ENCODE measurements around the gene CYSTM1. TPM values are rescaled to one million over a fixed set of nuclear protein-coding genes. Genes with fewer than 3 reads are reported as not detected.

Gene CYSTM1
- total and polyA plus RNA-seq, 3 experiments from 2014 or later: 11.1 to 17.3 (median 13.9) TPM

DNA sequence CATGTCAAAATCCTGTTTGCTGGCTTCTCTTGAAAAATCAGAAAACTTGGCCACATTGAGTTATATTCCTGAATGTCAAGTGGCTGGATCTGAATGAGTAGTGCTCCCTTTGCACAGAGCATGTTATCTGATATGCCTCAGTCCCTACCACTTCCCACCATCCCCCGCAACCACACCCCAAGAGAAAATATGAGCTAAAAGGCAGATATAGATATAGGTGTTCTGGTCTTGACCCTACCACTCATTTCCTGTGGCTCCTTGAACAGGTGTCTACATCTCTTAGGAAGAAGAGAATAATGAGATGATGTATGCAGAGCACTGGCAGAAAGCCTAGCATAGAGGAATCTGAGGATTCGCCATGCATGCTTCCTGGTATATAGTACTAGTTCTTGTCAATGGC lies 6.6 kb upstream of the CYSTM1 start:
- Histone ChIP-seq H3K27ac (ENCODE audit: low read depth, low read length) (no peak overlapping the region), H3K4me3 (ENCODE audit: low read length) (no peak overlapping the region), H3K27me3 (ENCODE audit: insufficient read depth, low read length, poor library complexity, severe bottlenecking) (no peaks in the 10 kb centered on the region), H3K9me3 (ENCODE audit: low read length) (no peaks in the 10 kb centered on the region), H3K4me1 (ENCODE audit: insufficient read depth, low read length) (no peaks in the 10 kb centered on the region), H3K36me3 (ENCODE audit: insufficient read depth, low read length) (no peaks in the 10 kb centered on the region)
- POLR2A ChIA-PET: no interaction called here
- CTCF ChIA-PET: no interaction called here
- Mint-ChIP-seq H3K27me3 (peaks cover 0 to 1% of the 10 kb centered on the region in 2 donors), H3K4me1 (no peaks in the 10 kb centered on the region), H3K9me3 (no peaks in the 10 kb centered on the region), H3K27ac (peak overlapping the region in 2 of 8 donors; percentile 18 to 79), H3K36me3 (peaks cover 0 to 8% (median 4%) of the 10 kb centered on the region in 3 donors), H3K4me3 (no peak overlapping the region)
- DNase-seq: no peak

DNA sequence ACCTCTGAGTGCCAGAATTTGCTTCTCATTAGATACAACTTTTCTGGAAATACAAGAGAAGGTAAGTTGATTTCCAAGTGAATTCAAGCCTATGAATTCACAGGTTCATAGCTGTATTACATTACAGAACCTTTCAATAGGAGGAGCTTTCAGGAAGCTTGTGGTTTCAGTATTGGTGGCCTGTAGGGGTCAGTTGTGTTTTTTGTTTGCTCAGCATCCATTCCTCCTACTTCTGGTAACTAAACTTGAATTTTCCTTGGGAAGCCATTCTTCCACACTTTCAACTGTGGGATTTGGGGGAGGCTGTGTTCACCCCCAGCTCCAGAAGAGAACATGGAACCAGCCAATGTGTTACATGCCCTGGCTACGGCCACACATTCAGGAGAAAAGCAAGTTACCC lies 5.6 kb upstream of the CYSTM1 start:
- Histone ChIP-seq H3K4me1 (ENCODE audit: insufficient read depth, low read length) (peaks cover 2% of the 10 kb centered on the region), H3K36me3 (ENCODE audit: insufficient read depth, low read length) (no peaks in the 10 kb centered on the region), H3K27ac (ENCODE audit: low read depth, low read length) (no peak overlapping the region), H3K27me3 (ENCODE audit: insufficient read depth, low read length, poor library complexity, severe bottlenecking) (no peaks in the 10 kb centered on the region), H3K9me3 (ENCODE audit: low read length) (no peaks in the 10 kb centered on the region), H3K4me3 (ENCODE audit: low read length) (no peak overlapping the region)
- Mint-ChIP-seq H3K27ac (no peak overlapping the region), H3K4me1 (peaks cover 2 to 6% (median 4%) of the 10 kb centered on the region in 3 donors), H3K36me3 (peaks cover 0 to 8% (median 4%) of the 10 kb centered on the region in 3 donors), H3K4me3 (no peak overlapping the region), H3K9me3 (no peaks in the 10 kb centered on the region), H3K27me3 (peaks cover 0 to 1% of the 10 kb centered on the region in 2 donors)
- POLR2A ChIA-PET: interaction anchor here (0.6 kb wide), 1 partner anchor 61 kb away, joined by 4 read pairs; no protein-coding TSS in a partner anchor
- CTCF ChIA-PET: no interaction called here
- DNase-seq: no peak

DNA sequence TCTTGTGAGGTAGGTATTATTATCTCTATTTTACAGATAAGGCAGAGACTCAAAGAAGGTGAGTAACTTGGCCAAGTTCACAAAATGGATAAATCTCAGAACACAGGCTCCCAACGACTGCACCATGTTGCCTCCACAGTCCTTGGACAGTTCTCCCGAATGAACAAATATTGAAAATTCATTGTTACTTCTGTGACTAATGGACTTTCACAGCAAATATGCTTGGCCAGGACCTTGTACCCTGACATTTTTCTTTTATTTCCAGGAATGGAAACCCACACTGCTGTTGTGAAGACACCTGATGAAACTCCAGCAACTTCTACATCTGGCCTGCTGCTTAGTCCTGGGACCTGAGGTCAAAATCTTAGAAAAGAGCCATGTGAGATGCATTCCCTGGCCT lies 2.5 kb upstream of the CYSTM1 start:
- Mint-ChIP-seq H3K27ac (peak overlapping the region in 2 of 8 donors; percentile 57 to 68), H3K36me3 (peaks cover 0 to 8% (median 8%) of the 10 kb centered on the region in 3 donors), H3K9me3 (no peaks in the 10 kb centered on the region), H3K4me1 (peaks cover 9 to 16% (median 13%) of the 10 kb centered on the region in 3 donors), H3K4me3 (no peak overlapping the region), H3K27me3 (peaks cover 0 to 2% of the 10 kb centered on the region in 2 donors)
- H3K27ac ChIP-seq (ENCODE audit: low read depth, low read length): no peak overlapping the region
- ChIA-PET CTCF (no interaction called here), POLR2A (no interaction called here)
- H3K27me3 ChIP-seq (ENCODE audit: insufficient read depth, low read length, poor library complexity, severe bottlenecking): no peaks in the 10 kb centered on the region
- no peak overlapping the region for H3K4me3 ChIP-seq (ENCODE audit: low read length)
- H3K9me3 ChIP-seq (ENCODE audit: low read length): no peaks in the 10 kb centered on the region
- no peaks in the 10 kb centered on the region for H3K36me3 ChIP-seq (ENCODE audit: insufficient read depth, low read length)
- H3K4me1 ChIP-seq (ENCODE audit: insufficient read depth, low read length): peaks cover 11% of the 10 kb centered on the region
- DNase-seq: no peak

DNA sequence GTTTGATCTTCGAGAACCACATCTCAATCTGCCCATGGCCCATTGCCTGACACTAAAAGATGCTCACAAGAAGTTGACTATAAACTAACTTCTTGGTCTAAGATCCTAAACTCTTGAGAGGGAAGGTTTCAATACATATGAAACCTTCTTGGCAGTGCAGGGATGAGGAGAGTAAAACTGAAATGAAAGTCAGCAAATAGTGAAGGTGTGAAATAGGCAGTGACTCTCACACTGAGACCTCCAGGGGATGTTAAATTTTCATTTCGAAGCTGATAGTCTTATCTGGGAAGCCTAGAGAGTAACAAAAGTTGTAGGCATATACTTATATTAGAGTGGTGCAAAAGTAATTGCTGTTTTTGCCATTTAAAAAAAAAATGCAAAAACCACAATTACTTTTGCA lies 974 bp upstream of the CYSTM1 start:
- H3K27me3 ChIP-seq (ENCODE audit: insufficient read depth, low read length, poor library complexity, severe bottlenecking): no peaks in the 10 kb centered on the region
- ChIA-PET POLR2A (interaction anchor here (0.6 kb wide), 1 partner anchor 71 kb away, joined by 3 read pairs; no protein-coding TSS in a partner anchor), CTCF (interaction anchor here (0.6 kb wide), 1 partner anchor 12 kb away, joined by 3 read pairs; no protein-coding TSS in a partner anchor)
- Mint-ChIP-seq H3K4me1 (peaks cover 9 to 16% (median 13%) of the 10 kb centered on the region in 3 donors), H3K27ac (peak overlapping the region; percentile 85 to 99 (median 96)), H3K4me3 (peak overlapping the region; percentile 70 to 97 (median 93)), H3K36me3 (peaks cover 0 to 6% (median 3%) of the 10 kb centered on the region in 3 donors), H3K9me3 (no peaks in the 10 kb centered on the region), H3K27me3 (peaks cover 0 to 2% of the 10 kb centered on the region in 2 donors)
- no peaks in the 10 kb centered on the region for H3K9me3 ChIP-seq (ENCODE audit: low read length)
- DNase-seq: no peak
- H3K36me3 ChIP-seq (ENCODE audit: insufficient read depth, low read length): no peaks in the 10 kb centered on the region
- no peak overlapping the region for H3K4me3 ChIP-seq (ENCODE audit: low read length)
- H3K27ac ChIP-seq (ENCODE audit: low read depth, low read length): no peak overlapping the region
- H3K4me1 ChIP-seq (ENCODE audit: insufficient read depth, low read length): peaks cover 11% of the 10 kb centered on the region

DNA sequence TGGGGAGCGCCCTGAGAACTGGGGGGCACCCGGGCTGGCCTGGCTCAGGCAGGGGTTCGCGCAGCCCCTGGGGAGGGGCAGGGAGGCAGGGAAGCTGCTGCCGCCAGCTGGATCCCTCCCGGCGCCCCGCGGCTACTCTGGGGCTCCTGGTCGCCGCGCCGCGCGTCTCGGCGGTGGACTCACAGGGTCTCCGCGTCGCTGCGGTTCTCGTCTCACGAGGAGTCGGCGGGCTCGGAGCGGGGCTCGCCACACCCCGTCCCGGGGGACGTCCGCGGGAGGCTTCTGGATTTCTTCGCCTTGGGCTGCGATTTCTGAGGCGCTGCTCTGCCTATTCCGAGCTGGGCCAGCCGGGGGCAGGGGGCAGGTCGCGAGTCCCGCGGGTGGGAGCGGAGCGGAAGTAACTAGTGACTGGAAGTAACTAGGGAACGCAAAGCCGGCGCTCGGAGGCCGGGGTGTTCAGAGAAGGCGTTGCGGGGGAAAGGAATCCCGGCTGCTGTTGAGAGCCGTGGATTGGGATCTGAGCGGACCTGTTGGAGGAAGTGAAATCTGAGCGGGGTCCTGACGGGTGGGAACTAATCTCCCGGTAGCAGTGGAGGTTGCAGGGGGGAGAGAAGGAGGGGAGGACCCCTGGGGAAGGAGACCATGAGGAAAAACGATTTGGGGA lies 511 bp downstream of the CYSTM1 start:
- H3K9me3 Mint-ChIP-seq: no peaks in the 10 kb centered on the region
- peaks cover 0 to 6% (median 3%) of the 10 kb centered on the region in 3 donors for H3K36me3 Mint-ChIP-seq
- peaks cover 0 to 2% of the 10 kb centered on the region in 2 donors for H3K27me3 Mint-ChIP-seq
- no peaks in the 10 kb centered on the region for H3K36me3 ChIP-seq (ENCODE audit: insufficient read depth, low read length)
- peak overlapping the region; percentile 95 for H3K27ac ChIP-seq (ENCODE audit: low read depth, low read length)
- POLR2A ChIA-PET: interaction anchor here (1.1 kb wide), 1 partner anchor 62 kb away, joined by 3 read pairs; no protein-coding TSS in a partner anchor
- peak overlapping the region; percentile 74 for H3K4me3 ChIP-seq (ENCODE audit: low read length)
- no peaks in the 10 kb centered on the region for H3K9me3 ChIP-seq (ENCODE audit: low read length)
- peaks cover 9 to 16% (median 13%) of the 10 kb centered on the region in 3 donors for H3K4me1 Mint-ChIP-seq
- DNase-seq: peak in 4 of 5 donors; percentile 55 to 81 (median 56)
- H3K4me3 Mint-ChIP-seq: peak overlapping the region; percentile 88 to 97 (median 93)
- CTCF ChIA-PET: interaction anchor here (1.0 kb wide), 2 partner anchors 61 to 188 kb away, joined by 3 read pairs; partner anchors contain the start of gene PURA
- H3K4me1 ChIP-seq (ENCODE audit: insufficient read depth, low read length): peaks cover 11% of the 10 kb centered on the region
- H3K27ac Mint-ChIP-seq: peak overlapping the region; percentile 85 to 99 (median 97)
- H3K27me3 ChIP-seq (ENCODE audit: insufficient read depth, low read length, poor library complexity, severe bottlenecking): no peaks in the 10 kb centered on the region

DNA sequence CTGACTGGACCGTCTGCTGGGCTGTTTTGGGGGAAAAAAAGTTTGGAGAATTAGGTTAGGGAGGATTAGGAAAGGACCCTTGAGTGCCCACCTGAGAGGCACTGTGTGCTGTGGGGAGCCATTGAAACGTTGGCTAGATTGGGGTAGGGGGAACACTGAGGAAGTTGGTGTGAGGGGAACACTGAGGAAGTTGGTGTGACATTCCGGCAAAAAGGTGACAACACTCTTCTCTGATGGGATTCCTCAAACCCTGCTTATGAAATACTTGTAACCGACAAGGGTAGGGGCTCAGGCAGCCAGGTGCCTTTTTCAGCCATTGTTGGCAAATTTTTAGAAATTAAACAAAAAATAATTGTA lies 1.0 kb downstream of the CYSTM1 start:
- Histone ChIP-seq H3K27ac (ENCODE audit: low read depth, low read length) (peak overlapping the region; percentile 95), H3K4me1 (ENCODE audit: insufficient read depth, low read length) (peaks cover 11% of the 10 kb centered on the region), H3K9me3 (ENCODE audit: low read length) (no peaks in the 10 kb centered on the region), H3K27me3 (ENCODE audit: insufficient read depth, low read length, poor library complexity, severe bottlenecking) (no peaks in the 10 kb centered on the region), H3K4me3 (ENCODE audit: low read length) (peak overlapping the region; percentile 74), H3K36me3 (ENCODE audit: insufficient read depth, low read length) (no peaks in the 10 kb centered on the region)
- ChIA-PET POLR2A (no interaction called here), CTCF (no interaction called here)
- Mint-ChIP-seq H3K4me3 (peak overlapping the region; percentile 88 to 97 (median 93)), H3K27ac (peak overlapping the region; percentile 85 to 98 (median 95)), H3K27me3 (peaks cover 0 to 2% of the 10 kb centered on the region in 2 donors), H3K4me1 (peaks cover 9 to 20% (median 13%) of the 10 kb centered on the region in 3 donors), H3K9me3 (no peaks in the 10 kb centered on the region), H3K36me3 (peaks cover 0 to 6% (median 3%) of the 10 kb centered on the region in 3 donors)
- no peak for DNase-seq

DNA sequence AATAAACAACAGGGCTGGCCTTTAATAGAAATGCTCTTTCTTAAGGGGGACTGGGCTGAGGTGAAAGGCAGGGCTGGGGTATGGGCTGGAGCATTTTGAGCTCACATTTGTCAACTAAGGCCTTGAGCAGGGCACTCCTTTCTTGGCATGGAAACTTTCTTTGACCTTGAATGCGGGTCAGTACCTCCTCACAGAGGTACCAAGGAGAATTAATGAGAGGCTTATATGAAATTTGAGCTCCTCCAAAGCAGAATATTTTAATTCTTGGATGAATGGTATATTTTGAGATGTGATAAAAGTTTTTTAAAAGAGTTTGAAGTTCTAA lies 3.1 kb downstream of the CYSTM1 start:
- Mint-ChIP-seq H3K36me3 (peaks cover 0 to 6% (median 0%) of the 10 kb centered on the region in 3 donors), H3K4me1 (peaks cover 9 to 21% (median 13%) of the 10 kb centered on the region in 3 donors), H3K27ac (peak overlapping the region in 2 of 8 donors; percentile 47 to 85), H3K9me3 (no peaks in the 10 kb centered on the region), H3K27me3 (peaks cover 0 to 2% of the 10 kb centered on the region in 2 donors), H3K4me3 (peak overlapping the region in 1 of 7 donors; percentile 70)
- Histone ChIP-seq H3K36me3 (ENCODE audit: insufficient read depth, low read length) (no peaks in the 10 kb centered on the region), H3K27me3 (ENCODE audit: insufficient read depth, low read length, poor library complexity, severe bottlenecking) (no peaks in the 10 kb centered on the region), H3K27ac (ENCODE audit: low read depth, low read length) (peak overlapping the region; percentile 65), H3K4me3 (ENCODE audit: low read length) (no peak overlapping the region), H3K9me3 (ENCODE audit: low read length) (no peaks in the 10 kb centered on the region), H3K4me1 (ENCODE audit: insufficient read depth, low read length) (peaks cover 11% of the 10 kb centered on the region)
- no peak for DNase-seq
- ChIA-PET POLR2A (interaction anchor here (0.8 to 1.1 kb wide), 2 partner anchors 64 to 340 kb away, joined by 3 to 15 read pairs; no protein-coding TSS in a partner anchor), CTCF (interaction anchor here (1.1 kb wide), 1 partner anchor 106 kb away, joined by 3 read pairs; no protein-coding TSS in a partner anchor)

DNA sequence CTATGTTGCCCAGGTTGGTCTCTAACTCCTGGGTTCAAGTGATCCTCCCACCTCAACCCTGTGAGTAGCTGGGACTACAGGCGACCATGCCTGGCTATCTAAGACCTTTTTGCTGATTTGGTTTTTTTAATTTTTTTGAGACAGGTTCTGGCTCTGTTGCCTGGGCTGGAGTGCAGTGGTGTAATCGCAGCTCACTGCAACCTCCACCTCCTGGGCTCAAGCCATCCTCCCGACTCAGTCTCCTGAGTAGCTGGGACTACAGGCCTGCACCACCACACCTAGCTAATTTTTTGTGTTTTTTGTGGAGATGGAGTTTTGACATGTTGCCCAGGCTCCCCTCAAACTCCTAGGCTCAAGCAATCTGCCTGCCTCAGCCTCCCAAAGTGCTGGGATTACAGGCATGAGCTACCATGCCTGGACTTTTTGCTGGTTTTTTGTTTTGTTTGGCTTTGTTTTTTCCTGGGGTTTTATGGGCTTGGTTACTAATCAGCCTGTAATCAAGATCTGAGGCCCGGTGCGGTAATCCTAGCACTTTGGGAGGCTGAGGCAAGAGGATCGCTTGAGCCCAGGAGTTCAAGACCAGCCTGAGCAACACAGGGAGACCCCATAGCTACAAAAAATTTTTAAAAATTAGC lies 3.6 kb downstream of the CYSTM1 start:
- H3K27me3 Mint-ChIP-seq: peaks cover 0 to 2% of the 10 kb centered on the region in 2 donors
- peak overlapping the region in 1 of 8 donors; percentile 85 for H3K27ac Mint-ChIP-seq
- CTCF ChIA-PET: interaction anchor here (1.1 kb wide), 1 partner anchor 106 kb away, joined by 3 read pairs; no protein-coding TSS in a partner anchor
- Histone ChIP-seq H3K27me3 (ENCODE audit: insufficient read depth, low read length, poor library complexity, severe bottlenecking) (no peaks in the 10 kb centered on the region), H3K4me1 (ENCODE audit: insufficient read depth, low read length) (peaks cover 11% of the 10 kb centered on the region), H3K36me3 (ENCODE audit: insufficient read depth, low read length) (no peaks in the 10 kb centered on the region), H3K27ac (ENCODE audit: low read depth, low read length) (no peak overlapping the region), H3K4me3 (ENCODE audit: low read length) (no peak overlapping the region), H3K9me3 (ENCODE audit: low read length) (no peaks in the 10 kb centered on the region)
- peaks cover 9 to 21% (median 13%) of the 10 kb centered on the region in 3 donors for H3K4me1 Mint-ChIP-seq
- no peak overlapping the region for H3K4me3 Mint-ChIP-seq
- H3K36me3 Mint-ChIP-seq: peaks cover 0 to 6% (median 0%) of the 10 kb centered on the region in 3 donors
- H3K9me3 Mint-ChIP-seq: no peaks in the 10 kb centered on the region
- no peak for DNase-seq
- POLR2A ChIA-PET: interaction anchor here (0.8 to 1.1 kb wide), 2 partner anchors 64 to 341 kb away, joined by 3 to 15 read pairs; no protein-coding TSS in a partner anchor

Measured in CD8-positive, alpha-beta memory T cell (primary cell).